Lower leg skin (tissue), 4 donors: ENCODE results near the gene SIGLEC15. TPM values are rescaled to one million over a fixed set of nuclear protein-coding genes. Genes with fewer than 3 reads are reported as not detected.
"Not testable (repeated sequence)": the region's sequence is repeated elsewhere in the genome, so short reads cannot be mapped to it uniquely, and the experiment has no call there.

Experiments
- DNase-seq, 2 donors: peaks; one replicate each; pipeline ENCODE4 v3.0.0-alpha.2; 2019; ENCODE audit warnings: low spot score in 2 of 2
- H3K4me3 ChIP-seq: fragments of 200-600 bp; sonication (generic); 2 replicates; pipeline ENCODE4 v1.5.1; 2017; ENCODE audit warnings: mild to moderate bottlenecking, low read depth; ENCODE audit not compliant: poor library complexity, severe bottlenecking
- CTCF ChIP-seq, 3 donors: fragments of 450-650 bp; IDR thresholded peaks; one replicate each; pipeline ENCODE4 v1.5.1; 2016; ENCODE audit warnings: antibody characterized with exemption in 3 of 3, mild to moderate bottlenecking in 3 of 3, moderate library complexity in 2 of 3
- POLR2A ChIP-seq, 2 donors: fragments of 450-650 bp; IDR thresholded peaks; one replicate each; pipeline ENCODE4 v1.6.1; 2016 to 2017; ENCODE audit warnings: antibody characterized with exemption in 2 of 2, mild to moderate bottlenecking in 1 of 2, moderate library complexity in 1 of 2
- WGBS, 2 donors: methylation state at CpG; one replicate each; pipeline ENCODE4 v1.1.5; 2018; 5-methylcytosine and 5-hydroxymethylcytosine counted together
- intact Hi-C: fragments of 100-400 bp; cut with DNase I; formaldehyde crosslinking; loops from one replicate; pipeline ENCODE4 v1.15.0; 2023; ENCODE audit warnings: low total_unique reads
- total RNA-seq, 4 donors: library from RNA; depleted of rRNA; stranded (reverse); fragments of >200 nt; gene quantifications; one replicate each; pipeline ENCODE4 v1.1.0, GENCODE V29; 2016

The SIGLEC15 gene
- total RNA-seq, 4 donors from 2014 or later, result 0.27 to 1.9 (median 0.38) TPM; not detected in 1

GRCh38 chr18:45844938-45845337 lies 19.5 kb downstream of the SIGLEC15 start:
- intact Hi-C loops, result no loop called here
- no peak for DNase-seq
- 80 to 84% methylated on average over 7 of the region's 7 CpGs for WGBS, 2 donors
- no peak overlapping the region for H3K4me3 ChIP-seq
- no peak for TF ChIP-seq CTCF (IDR thresholded peaks at IDR 0.05)
- TF ChIP-seq POLR2A (IDR thresholded peaks at IDR 0.05), result no peak

GRCh38 chr18:45845410-45845809 lies 19.9 kb downstream of the SIGLEC15 start:
- no peak for DNase-seq
- no peak for TF ChIP-seq CTCF (IDR thresholded peaks at IDR 0.05)
- no peak for TF ChIP-seq POLR2A (IDR thresholded peaks at IDR 0.05)
- intact Hi-C loops, result no loop called here
- H3K4me3 ChIP-seq, result no peak overlapping the region
- WGBS, 2 donors, result 77 to 86% methylated on average over 8 of the region's 8 CpGs

GRCh38 chr18:45847119-45847518 lies 21.6 kb downstream of the SIGLEC15 start:
- WGBS, 2 donors, result 60 to 79% methylated on average over 3 of the region's 3 CpGs
- intact Hi-C loops, result no loop called here
- no peak overlapping the region for H3K4me3 ChIP-seq
- TF ChIP-seq CTCF (IDR thresholded peaks at IDR 0.05), result no peak
- TF ChIP-seq POLR2A (IDR thresholded peaks at IDR 0.05), result no peak
- no peak for DNase-seq

- intact Hi-C loops, DNase-seq, H3K4me3 ChIP-seq: not testable (repeated sequence)
- WGBS, 2 donors, result 90 to 95% methylated on average over 13 of the region's 13 CpGs
Measured at GRCh38 chr18:45848643-45849042, 23.2 kb downstream of the SIGLEC15 start.

- no peak overlapping the region for H3K4me3 ChIP-seq
- intact Hi-C loops, result no loop called here
- no peak for DNase-seq
- TF ChIP-seq POLR2A (IDR thresholded peaks at IDR 0.05) (no peak), CTCF (IDR thresholded peaks at IDR 0.05) (no peak)
- WGBS, 2 donors, result 85 to 86% methylated on average over 7 of the region's 7 CpGs
Measured at GRCh38 chr18:45849529-45849928, 24.1 kb downstream of the SIGLEC15 start.

GRCh38 chr18:45850021-45850420 lies 24.5 kb downstream of the SIGLEC15 start:
- no peak overlapping the region for H3K4me3 ChIP-seq
- TF ChIP-seq POLR2A (IDR thresholded peaks at IDR 0.05) (no peak), CTCF (IDR thresholded peaks at IDR 0.05) (no peak)
- no peak for DNase-seq
- WGBS, 2 donors, result 85 to 89% methylated on average over 10 of the region's 10 CpGs
- intact Hi-C loops, result no loop called here
